Astrocyte (in vitro differentiated cells and primary cell): ENCODE results near the gene CARM1.

ENCODE experiments used
- EZH2 ChIP-seq: IDR thresholded peaks from 2 replicates; pipeline ENCODE4 v1.6.1; 2012; ENCODE audit warnings: mild to moderate bottlenecking, low read length, inconsistent platforms; ENCODE audit not compliant: insufficient read depth
- TF ChIP-seq, protein P1 (sequence below): IDR thresholded peaks from 2 replicates; pipeline ENCODE4 v1.5.1; 2011; ENCODE audit warnings: low read depth, mild to moderate bottlenecking, inconsistent platforms, low read length, moderate library complexity; ENCODE audit not compliant: insufficient read depth

DNA sequence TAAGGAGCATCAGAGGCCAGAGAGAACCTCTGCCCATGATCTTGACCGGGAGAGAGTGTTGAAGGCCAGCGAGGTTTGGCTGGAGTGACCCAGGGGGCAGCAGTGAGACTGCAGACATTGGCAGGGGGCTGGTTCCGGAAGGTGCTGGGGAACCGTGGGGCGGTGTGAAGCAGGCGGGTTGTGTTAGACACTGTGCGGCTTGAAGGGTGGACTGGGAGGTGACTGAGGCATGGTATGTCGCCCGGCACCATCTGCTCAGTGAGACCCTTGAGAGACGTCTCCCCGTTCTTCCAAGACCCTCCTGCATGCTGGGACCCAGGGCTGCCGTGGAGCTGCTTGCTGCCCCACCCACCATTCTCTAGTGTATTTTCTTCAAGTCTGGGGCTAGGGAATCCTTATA is 24.6 kb downstream of the CARM1 start:
- TF ChIP-seq, protein P1, sequence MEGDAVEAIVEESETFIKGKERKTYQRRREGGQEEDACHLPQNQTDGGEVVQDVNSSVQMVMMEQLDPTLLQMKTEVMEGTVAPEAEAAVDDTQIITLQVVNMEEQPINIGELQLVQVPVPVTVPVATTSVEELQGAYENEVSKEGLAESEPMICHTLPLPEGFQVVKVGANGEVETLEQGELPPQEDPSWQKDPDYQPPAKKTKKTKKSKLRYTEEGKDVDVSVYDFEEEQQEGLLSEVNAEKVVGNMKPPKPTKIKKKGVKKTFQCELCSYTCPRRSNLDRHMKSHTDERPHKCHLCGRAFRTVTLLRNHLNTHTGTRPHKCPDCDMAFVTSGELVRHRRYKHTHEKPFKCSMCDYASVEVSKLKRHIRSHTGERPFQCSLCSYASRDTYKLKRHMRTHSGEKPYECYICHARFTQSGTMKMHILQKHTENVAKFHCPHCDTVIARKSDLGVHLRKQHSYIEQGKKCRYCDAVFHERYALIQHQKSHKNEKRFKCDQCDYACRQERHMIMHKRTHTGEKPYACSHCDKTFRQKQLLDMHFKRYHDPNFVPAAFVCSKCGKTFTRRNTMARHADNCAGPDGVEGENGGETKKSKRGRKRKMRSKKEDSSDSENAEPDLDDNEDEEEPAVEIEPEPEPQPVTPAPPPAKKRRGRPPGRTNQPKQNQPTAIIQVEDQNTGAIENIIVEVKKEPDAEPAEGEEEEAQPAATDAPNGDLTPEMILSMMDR = no peak
- no peak for TF ChIP-seq EZH2
